Measurements from ENCODE around the gene NUP62. TPM values are rescaled to one million over a fixed set of nuclear protein-coding genes. Genes with fewer than 3 reads are reported as not detected.

The NUP62 gene
- total and polyA plus RNA-seq, 7 donors: 21.1 to 46.8 (median 40.0) TPM

- ATAC-seq (no peak), DNase-seq (no peak)
- Histone ChIP-seq H3K27ac (no peak overlapping the region), H3K4me3 (no peak overlapping the region), H3K4me1 (peaks cover 4% of the 10 kb centered on the region), H3K27me3 (ENCODE audit: insufficient read depth in 3 of 3, low read length in 2 of 3) (peaks cover 0 to 19% (median 7%) of the 10 kb centered on the region in 3 donors), H3K36me3 (ENCODE audit: insufficient read depth in 1 of 2, low read depth in 1 of 2) (no peaks in the 10 kb centered on the region), H3K9me3 (no peaks in the 10 kb centered on the region)
- intact Hi-C loops (cut with DNase I): no loop called here
- WGBS, 3 donors: 81 to 85% (median 85%) methylated on average over 9 of the region's 9 CpGs
- TF ChIP-seq, protein P1, sequence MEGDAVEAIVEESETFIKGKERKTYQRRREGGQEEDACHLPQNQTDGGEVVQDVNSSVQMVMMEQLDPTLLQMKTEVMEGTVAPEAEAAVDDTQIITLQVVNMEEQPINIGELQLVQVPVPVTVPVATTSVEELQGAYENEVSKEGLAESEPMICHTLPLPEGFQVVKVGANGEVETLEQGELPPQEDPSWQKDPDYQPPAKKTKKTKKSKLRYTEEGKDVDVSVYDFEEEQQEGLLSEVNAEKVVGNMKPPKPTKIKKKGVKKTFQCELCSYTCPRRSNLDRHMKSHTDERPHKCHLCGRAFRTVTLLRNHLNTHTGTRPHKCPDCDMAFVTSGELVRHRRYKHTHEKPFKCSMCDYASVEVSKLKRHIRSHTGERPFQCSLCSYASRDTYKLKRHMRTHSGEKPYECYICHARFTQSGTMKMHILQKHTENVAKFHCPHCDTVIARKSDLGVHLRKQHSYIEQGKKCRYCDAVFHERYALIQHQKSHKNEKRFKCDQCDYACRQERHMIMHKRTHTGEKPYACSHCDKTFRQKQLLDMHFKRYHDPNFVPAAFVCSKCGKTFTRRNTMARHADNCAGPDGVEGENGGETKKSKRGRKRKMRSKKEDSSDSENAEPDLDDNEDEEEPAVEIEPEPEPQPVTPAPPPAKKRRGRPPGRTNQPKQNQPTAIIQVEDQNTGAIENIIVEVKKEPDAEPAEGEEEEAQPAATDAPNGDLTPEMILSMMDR (IDR thresholded peaks at IDR 0.05): no peak
Observed at GRCh38 chr19:49956115-49956495, 26.8 kb upstream of the NUP62 start.

DNA sequence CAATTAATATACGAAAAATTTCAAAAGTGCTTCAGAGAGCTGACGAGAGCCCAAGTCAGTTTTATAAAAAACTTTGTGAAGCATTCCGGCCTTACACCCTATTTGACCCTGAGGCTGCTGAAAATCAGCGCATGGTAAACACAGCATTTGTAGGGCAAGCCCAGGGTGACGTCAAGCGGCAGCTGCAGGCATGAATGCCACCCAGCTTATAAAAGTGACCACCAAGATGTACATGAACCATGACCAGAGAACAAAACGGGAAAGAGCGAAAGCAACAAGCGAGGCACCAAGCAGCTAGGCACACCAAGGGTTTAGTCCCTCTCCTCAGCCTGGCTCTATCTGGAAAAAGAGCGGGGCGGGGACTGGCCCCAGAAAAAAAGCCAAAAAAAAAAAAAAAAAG is 25.6 kb upstream of the NUP62 start:
- DNase-seq (no peak), ATAC-seq (no peak)
- TF ChIP-seq, protein P1 (IDR thresholded peaks at IDR 0.05): no peak
- H3K9me3 ChIP-seq: no peaks in the 10 kb centered on the region
- H3K36me3 ChIP-seq (ENCODE audit: insufficient read depth in 1 of 2, low read depth in 1 of 2): no peaks in the 10 kb centered on the region
- H3K4me1 ChIP-seq: peaks cover 4% of the 10 kb centered on the region
- no peak overlapping the region for H3K4me3 ChIP-seq
- intact Hi-C loops (cut with DNase I): no loop called here
- no peak overlapping the region for H3K27ac ChIP-seq
- 32 to 46% (median 34%) methylated on average over 11 of the region's 11 CpGs for WGBS, 3 donors
- peaks cover 0 to 19% (median 9%) of the 10 kb centered on the region in 3 donors for H3K27me3 ChIP-seq (ENCODE audit: insufficient read depth in 3 of 3, low read length in 2 of 3)

- intact Hi-C loops (cut with DNase I): no loop called here
- no peak for DNase-seq
- Histone ChIP-seq H3K36me3 (ENCODE audit: insufficient read depth in 1 of 2, low read depth in 1 of 2) (no peaks in the 10 kb centered on the region), H3K9me3 (no peaks in the 10 kb centered on the region), H3K4me1 (peaks cover 4% of the 10 kb centered on the region), H3K27me3 (ENCODE audit: insufficient read depth in 3 of 3, low read length in 2 of 3) (peaks cover 0 to 19% (median 9%) of the 10 kb centered on the region in 3 donors), H3K27ac (no peak overlapping the region), H3K4me3 (no peak overlapping the region)
- WGBS, 3 donors: 20 to 31% (median 21%) methylated on average over 12 of the region's 12 CpGs
- TF ChIP-seq, protein P1 (IDR thresholded peaks at IDR 0.05): no peak
- ATAC-seq: no peak
Observed at GRCh38 chr19:49954092-49954829, 25.0 kb upstream of the NUP62 start.

DNA sequence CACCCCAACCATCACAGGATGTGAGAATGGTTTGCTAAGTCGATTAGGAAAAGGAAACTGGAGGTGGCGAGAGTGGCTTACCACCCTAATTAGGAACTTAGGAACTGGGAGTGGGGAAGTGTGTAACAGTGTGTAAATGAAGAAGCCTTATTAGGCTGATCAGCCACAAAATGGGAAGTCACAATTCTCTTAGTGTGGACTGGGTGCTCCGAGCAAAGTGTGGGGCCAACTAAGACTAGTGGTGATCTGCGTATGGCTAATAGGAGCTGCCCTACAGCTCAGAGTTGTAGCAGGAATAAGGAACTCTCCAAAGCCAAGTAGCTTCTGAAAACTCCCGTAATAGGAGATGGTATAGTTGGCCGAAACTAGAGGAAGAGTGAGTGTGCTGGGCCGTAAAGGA is 24.1 kb upstream of the NUP62 start:
- Histone ChIP-seq H3K27ac (no peak overlapping the region), H3K36me3 (ENCODE audit: insufficient read depth in 1 of 2, low read depth in 1 of 2) (no peaks in the 10 kb centered on the region), H3K9me3 (no peaks in the 10 kb centered on the region), H3K27me3 (ENCODE audit: insufficient read depth in 3 of 3, low read length in 2 of 3) (peaks cover 0 to 19% (median 9%) of the 10 kb centered on the region in 3 donors), H3K4me3 (no peak overlapping the region), H3K4me1 (peaks cover 4% of the 10 kb centered on the region)
- 57 to 71% (median 67%) methylated on average over 7 of the region's 7 CpGs for WGBS, 3 donors
- ATAC-seq: no peak
- DNase-seq: no peak
- intact Hi-C loops (cut with DNase I): no loop called here
- TF ChIP-seq, protein P1 (IDR thresholded peaks at IDR 0.05): no peak

DNA sequence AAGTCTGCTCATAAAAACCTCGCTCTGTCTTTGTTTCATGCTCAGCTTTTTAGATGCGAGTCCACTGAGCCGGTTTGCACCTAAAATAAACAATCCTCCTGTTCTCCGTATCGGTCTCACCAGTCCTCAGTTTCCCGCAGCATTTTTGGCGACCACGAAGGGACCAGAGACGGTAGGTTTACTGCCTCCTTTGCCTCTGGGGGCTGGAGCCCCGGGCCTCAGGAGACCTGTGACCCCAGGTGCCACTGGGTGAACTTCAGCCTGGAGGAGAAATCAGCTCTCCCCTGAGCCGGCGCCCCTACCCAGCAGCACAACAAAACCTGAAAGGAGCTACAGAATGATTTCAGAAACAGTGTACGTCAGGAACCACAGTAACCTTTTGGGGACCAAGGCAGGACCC is 23.6 kb upstream of the NUP62 start:
- Histone ChIP-seq H3K4me1 (peaks cover 4% of the 10 kb centered on the region), H3K27me3 (ENCODE audit: insufficient read depth in 3 of 3, low read length in 2 of 3) (peaks cover 0 to 19% (median 9%) of the 10 kb centered on the region in 3 donors), H3K9me3 (no peaks in the 10 kb centered on the region), H3K4me3 (no peak overlapping the region), H3K36me3 (ENCODE audit: insufficient read depth in 1 of 2, low read depth in 1 of 2) (no peaks in the 10 kb centered on the region), H3K27ac (no peak overlapping the region)
- no peak for DNase-seq
- 79 to 80% (median 79%) methylated on average over 13 of the region's 13 CpGs for WGBS, 3 donors
- TF ChIP-seq, protein P1 (IDR thresholded peaks at IDR 0.05): no peak
- ATAC-seq: no peak
- intact Hi-C loops (cut with DNase I): no loop called here
